ENCODE measurements around the gene PNO1.
"Not testable (repeated sequence)": the region's sequence is repeated elsewhere in the genome, so short reads cannot be mapped to it uniquely, and the experiment has no call there.

The PNO1 gene

DNA sequence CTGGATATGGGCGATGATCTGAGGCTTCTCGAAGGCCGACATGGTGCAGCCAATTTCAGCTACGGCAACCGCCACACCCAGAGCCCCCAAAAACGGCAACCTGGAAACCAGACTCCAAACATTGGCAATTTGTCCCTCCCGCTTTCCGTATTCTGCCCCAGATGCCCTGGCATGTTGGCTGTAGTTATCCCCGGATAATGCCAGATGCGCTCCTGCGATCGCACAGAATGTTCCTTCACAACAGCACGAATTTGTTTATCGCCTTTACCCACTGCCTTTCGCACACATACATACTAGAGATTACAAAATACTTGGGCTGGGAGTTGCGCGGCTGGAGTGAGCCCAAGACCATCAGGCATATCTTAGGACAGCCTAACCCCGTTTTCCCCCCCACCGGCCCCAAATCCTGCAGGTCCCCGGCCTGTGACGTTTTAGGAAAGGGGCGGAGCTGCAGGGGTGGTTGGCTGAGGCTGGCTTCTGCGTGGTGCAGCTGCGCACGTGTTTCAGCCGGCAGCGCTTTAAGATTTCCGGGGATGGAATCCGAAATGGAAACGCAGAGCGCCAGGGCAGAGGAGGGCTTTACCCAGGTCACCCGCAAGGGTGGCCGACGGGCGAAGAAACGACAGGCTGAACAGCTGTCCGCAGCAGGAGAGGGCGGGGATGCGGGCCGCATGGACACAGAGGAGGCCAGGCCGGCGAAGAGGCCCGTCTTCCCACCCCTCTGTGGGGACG lies at the start of gene PNO1:
TSS of gene PNO1 (plus strand) at position 487 of the 732 bp plus-strand sequence. CDS start at position 534, 47 bp downstream.
- peak; percentile 97 for DNase-seq (ENCODE audit: low spot score)

DNA sequence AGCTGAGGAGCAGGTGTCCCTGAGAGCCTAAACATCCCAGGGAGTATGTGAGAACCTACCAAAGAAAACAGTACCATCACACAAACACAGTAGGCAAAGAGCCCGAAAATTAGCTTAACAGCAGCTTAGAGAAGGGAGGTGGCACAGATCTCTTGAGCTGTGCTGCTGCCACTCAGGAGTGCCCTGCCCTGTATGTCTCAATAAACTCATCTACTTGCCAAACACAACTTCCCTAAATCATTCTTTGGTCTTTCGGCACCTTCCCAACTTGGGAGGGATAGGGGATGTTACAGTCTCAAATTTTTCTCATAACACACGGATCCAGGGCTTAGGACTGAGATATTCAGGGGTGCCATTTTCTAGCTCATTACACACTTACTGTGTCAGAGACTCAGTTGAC lies 49.6 kb upstream of the PNO1 start:
- no peak for DNase-seq (ENCODE audit: low spot score)

DNA sequence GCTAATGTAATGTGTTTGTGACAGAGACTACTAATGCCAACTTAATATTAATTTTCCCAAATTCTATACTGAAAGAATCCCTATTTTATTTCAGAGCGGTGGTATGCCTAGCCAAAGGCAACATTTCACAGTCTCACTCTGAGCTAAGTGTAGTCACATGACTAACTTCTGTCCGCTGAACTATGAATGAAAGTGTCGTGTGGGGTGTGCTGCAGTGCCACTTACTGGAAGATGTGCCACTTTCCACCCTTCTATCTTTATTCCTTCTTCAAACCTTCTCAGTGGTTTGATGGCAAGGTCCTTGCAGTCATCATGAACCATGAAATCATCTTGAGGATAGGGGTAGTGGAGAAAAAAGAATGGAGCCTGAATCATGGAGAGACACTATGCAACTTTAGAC lies 47.6 kb upstream of the PNO1 start:
- DNase-seq (ENCODE audit: low spot score): peak; percentile 59

GRCh38 chr2:68115965-68116364 lies 41.7 kb upstream of the PNO1 start:
- DNase-seq (ENCODE audit: low spot score): no peak

DNA sequence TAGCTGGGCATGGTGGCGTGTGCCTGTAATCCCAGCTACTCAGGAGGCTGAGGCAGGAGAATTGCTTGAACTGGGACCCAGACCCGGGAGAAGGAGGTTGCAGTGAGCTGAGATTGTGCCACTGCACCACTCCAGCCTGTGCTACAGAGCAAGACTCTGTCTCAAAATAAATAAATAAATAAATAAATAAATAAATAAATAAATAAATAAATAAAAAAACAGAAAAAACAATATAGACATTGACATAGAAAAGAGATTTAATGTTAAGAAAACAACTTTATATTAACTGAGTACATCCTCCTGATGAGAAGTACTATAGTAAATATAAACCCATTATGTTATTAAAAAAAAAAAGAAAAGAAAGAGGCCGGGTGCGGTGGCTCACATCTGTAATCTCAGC lies 39.8 kb upstream of the PNO1 start:
- DNase-seq (ENCODE audit: low spot score): not testable (repeated sequence)

GRCh38 chr2:68118816-68119215 lies 38.9 kb upstream of the PNO1 start:
- no peak for DNase-seq (ENCODE audit: low spot score)

GRCh38 chr2:68119504-68119903 lies 38.2 kb upstream of the PNO1 start:
- DNase-seq (ENCODE audit: low spot score): no peak

DNA sequence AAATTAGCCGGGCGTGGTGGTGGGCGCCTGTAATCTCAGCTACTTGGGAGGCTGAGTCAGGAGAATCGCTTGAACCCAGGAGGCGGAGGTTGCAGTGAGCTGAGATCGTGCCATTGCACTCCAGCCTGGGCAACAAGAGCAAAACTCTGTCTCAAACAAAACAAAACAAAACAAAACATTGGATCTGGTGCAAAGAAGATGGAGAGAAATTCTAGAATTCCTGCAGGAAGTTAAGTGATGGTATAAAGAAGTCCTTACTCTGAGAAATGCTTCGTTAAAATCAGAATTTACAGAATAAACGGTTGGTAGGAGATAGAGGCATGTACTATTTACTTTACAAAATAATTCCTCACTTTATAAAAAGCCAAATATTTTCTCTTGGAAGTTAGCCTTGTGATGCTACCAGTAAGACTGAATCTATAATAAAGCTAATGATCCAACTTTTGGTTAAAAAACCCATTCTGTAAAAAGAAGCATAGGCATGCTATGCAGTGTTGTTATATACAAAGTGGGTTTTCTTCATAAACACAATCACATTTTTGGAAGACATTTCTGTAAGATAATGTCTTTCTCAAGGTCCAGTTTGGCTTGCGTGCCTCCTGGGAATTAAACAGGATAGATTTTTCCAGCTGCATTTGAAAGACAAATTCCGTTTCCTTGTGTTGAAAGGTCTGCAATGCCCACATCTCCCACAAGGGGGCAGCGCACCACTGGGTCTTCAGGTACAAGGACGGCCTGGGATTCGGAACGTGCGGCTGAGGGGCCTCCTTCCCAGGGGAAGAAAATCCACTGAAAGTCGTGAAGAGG lies 35.6 kb upstream of the PNO1 start:
- DNase-seq (ENCODE audit: low spot score): peak; percentile 78

- DNase-seq (ENCODE audit: low spot score): no peak
Measured at GRCh38 chr2:68122680-68122964, 35.1 kb upstream of the PNO1 start.

DNA sequence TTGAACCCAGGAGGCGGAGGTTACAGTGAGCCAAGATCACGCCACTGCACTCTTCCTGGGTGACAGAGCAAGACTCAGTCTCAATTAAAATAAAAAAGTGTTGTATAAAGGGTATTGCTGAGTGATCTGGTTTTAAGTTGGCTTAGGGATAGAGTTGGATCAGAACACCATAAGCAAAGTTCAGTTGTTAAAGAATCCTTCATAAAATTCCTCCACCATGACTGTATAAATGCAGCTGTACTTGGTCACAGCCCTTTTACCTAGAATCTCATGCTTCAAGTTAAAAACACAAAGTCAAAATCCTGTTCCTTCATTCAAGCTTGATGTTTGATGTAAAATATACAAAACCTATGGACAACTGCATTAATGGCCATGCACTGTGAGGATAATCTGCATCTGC lies 33.4 kb upstream of the PNO1 start:
- DNase-seq (ENCODE audit: low spot score): no peak

GRCh38 chr2:68125821-68126220 lies 31.9 kb upstream of the PNO1 start:
- DNase-seq (ENCODE audit: low spot score): no peak

DNA sequence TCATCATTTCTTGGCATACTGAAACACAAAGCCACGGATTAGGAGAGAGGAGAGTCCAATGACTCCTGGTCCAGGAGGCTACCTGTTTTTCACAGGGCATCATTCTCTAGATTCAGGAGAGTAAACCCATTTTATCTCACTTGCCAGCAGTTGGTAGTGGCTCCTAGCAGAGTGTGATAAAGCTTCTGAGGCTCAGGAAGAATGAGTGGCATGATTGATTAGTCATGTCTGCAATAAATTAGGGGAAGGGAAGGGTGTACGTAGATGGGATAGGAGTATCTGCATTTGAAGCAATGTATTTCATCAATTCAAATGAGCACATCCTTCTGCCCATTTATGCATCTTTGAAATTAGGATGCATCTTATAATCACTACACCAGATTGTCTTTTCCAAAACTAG lies 31.1 kb upstream of the PNO1 start:
- no peak for DNase-seq (ENCODE audit: low spot score)

DNA sequence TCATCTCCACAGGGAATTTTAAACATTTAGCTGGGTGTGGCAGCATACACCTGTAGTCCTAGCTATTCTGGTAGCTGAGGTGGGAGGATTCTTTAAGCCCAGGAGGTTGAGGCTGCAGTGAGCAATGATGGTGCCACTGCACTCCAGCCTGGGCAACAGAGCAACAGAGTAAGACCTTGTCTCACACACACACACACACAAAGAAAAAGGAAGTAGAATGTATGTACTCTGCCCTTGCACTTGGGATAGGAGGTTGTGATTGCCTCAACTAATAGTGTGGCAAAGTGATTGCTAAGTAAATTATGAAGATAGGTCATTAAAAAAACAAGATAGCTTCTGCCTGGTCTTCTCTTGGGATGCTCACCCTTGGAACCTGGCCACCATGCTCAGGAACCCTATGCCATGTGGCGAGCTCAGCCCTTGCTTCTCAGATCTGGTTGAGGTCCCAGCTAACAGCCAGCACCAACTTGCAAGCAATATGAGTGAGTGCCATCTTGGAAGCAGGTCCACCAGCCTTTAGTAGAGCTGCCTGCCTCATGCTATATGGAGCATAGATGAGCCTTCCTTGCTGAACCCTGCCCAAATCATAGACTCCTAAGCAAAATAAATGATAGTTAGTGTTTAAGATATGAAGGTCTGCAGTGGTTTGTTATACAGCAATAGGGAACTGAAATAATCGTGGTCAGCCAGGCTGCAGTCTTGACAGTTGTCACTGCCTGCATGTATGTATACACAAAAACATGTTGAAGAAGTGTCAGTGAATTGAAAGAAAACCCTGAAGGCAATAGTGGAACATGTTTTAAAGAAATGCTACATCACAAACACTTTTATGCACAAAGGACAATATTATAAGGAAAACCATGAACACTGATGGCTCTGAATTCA lies 30.1 kb upstream of the PNO1 start:
- DNase-seq (ENCODE audit: low spot score): peak; percentile 17

- no peak for DNase-seq (ENCODE audit: low spot score)
Measured at GRCh38 chr2:68134120-68134519, 23.6 kb upstream of the PNO1 start.

DNA sequence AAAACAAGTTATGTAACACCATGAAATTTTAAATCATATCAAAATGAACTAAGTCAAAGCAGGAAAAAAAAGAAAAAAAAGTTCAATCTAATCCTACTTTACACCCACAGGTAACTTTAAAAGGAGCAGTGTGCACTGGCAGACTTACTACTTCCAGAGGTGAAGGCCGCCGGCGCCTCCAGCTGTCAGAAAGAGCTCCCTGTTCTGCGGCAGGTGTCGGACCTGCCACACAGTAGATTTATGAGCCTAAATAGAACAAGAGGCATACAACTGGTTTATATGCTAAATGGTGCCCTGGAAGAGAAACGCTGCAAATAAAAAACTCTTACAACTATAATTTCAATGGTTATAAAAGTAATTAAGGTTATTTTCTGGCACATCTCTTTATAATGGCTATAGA lies 23.1 kb upstream of the PNO1 start:
- no peak for DNase-seq (ENCODE audit: low spot score)

- DNase-seq (ENCODE audit: low spot score): no peak
Measured at GRCh38 chr2:68135448-68136320, 22.0 kb upstream of the PNO1 start.

DNA sequence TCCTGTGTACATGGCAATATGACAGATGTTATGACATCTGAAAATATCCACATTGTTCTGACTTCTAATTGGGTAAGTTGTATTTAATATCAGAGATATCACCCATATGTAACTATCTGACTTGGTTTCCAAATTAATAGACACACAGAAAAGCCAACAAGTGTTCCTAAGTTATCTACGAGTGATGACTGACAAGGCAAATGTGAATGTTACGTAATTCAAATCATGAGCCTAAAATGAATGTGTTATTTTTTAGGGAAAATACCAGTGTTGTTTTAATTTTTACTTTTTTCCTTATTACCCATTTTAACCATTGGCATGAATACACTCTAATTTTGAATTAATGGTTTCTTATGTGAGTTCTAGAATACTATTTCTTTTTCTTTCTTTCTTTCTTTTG lies 15.8 kb upstream of the PNO1 start:
- DNase-seq (ENCODE audit: low spot score): no peak

DNA sequence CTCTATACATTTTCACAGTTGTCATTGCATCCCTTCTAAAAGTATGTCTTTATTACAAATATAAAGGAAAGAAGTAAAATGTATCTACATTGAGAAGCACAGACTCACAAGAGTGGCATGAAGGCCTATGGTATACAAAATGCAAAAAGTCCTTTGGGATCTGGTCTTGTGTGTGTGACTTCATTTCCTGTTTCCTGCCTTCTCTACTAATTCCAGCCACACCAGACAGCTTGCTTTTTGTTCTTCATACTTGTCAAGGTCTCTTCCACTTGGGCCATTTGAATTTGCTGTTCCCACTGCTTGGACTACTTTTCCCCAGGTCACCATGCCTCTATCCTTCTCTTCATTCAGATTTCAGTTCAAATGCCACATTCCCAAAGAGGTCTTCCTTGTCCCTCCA lies 6.7 kb upstream of the PNO1 start:
- DNase-seq (ENCODE audit: low spot score): no peak

GRCh38 chr2:68152681-68153347 lies 4.9 kb upstream of the PNO1 start:
- no peak for DNase-seq (ENCODE audit: low spot score)

- no peak for DNase-seq (ENCODE audit: low spot score)
Measured at GRCh38 chr2:68155618-68156017, 2.1 kb upstream of the PNO1 start.

- DNase-seq (ENCODE audit: low spot score): peak; percentile 28
Measured at GRCh38 chr2:68156419-68156818, 1.3 kb upstream of the PNO1 start.
